GM11168 (cell line): ENCODE data around the gene HDAC7.

ENCODE experiments used
- in situ Hi-C: fragments of 300-500 bp; cut with MboI; formaldehyde crosslinking; loops from one replicate; pipeline ENCODE4 v1.12.0; 2022; ENCODE audit warnings: low sequenced_read_pairs; ENCODE audit not compliant: unreplicated experiment

Gene HDAC7

DNA sequence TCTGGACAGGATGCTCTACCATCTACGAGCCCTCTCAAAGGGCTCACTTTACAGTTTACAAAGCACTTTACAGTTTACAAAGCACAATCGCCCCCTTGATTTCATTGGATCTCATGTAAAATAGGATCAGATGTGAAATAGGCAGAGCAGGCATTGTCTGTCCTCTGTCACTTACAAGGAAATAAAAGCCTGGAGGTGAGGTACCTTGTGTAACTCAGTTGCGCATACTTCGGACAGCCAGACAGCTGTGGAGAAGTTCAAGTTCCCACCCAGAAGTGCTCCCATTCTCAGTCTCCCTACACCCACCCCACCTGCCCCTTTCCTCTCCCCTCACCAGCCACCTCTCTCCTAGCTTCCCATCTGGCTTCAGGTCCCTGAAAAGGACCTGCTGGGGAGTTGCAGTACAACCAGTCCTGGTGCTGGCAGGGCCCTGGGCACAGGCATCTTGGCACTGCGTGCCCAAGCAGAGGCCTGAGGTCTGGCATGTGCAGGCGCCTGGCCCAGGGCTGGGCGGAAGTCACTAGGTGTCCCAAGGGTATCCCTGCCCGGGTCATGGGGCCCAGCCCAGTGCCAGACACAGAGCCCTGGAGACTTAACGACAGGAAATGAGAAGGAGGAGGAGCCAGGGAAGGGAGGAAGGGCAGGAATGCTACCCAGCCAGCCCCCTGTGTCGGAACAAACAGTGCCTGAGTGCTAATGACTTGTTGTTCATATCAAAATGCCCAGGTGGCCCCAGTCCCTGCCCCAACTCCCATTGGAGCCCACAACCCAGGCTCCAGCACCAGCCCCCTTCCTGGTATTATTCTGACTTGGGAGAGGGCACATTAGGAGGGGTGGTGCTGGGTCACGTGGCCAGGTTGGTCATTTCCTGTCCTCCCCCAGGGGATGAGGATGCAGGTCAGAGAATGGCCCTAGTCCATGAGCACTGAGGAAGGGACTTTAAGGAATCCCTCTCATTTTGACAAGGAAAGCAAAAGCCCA, 66.4 kb downstream of the HDAC7 start:
- in situ Hi-C loops: no loop called here

GRCh38 chr12:47752552-47752951, 67.2 kb downstream of the HDAC7 start:
- in situ Hi-C loops: no loop called here

GRCh38 chr12:47752121-47752520, 67.6 kb downstream of the HDAC7 start:
- in situ Hi-C loops: no loop called here

DNA sequence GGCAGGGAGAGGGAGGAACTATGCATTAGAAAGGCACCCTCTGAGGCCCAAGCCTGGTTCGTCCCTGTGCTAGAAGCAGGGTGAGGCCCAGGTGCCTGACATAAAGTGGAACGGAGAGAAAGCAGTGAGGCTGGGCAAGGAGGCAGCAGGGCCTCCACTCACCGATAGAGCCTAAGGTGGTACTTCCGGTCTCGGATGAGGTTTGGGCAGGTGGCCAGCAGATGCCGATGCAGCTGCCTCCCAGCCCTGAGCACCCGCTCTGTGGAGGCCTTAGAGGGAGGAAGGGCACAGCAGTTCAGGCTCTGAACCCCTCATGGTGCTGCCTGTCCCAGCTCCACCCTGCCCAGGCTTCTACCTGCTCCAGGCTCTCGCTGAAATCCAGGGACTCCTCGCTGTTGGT, 68.1 kb downstream of the HDAC7 start:
- in situ Hi-C loops: no loop called here

GRCh38 chr12:47750916-47751470, 68.7 kb downstream of the HDAC7 start:
- in situ Hi-C loops: no loop called here

- in situ Hi-C loops: no loop called here
Measured at GRCh38 chr12:47750229-47750798, 69.4 kb downstream of the HDAC7 start.

GRCh38 chr12:47748899-47749298, 70.8 kb downstream of the HDAC7 start:
- in situ Hi-C loops: no loop called here

DNA sequence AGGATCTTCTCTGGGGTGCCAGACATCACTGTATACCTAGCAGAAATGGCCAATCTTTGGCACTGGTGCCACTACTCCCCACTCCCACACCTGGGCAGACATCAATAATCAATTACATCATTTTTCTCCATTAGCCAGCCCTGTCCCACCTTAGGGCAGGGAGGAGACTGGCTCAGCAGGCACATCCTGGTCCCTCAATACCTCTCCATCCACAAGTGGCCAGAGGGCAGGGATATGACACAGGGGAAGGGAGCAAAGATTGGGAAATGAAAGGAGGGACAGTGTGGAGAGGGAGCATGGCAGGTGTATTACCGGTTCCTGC, 71.2 kb downstream of the HDAC7 start:
- in situ Hi-C loops: no loop called here

GRCh38 chr12:47747596-47748506, 71.9 kb downstream of the HDAC7 start:
- in situ Hi-C loops: no loop called here

GRCh38 chr12:47747126-47747525, 72.6 kb downstream of the HDAC7 start:
- in situ Hi-C loops: no loop called here

- in situ Hi-C loops: no loop called here
Measured at GRCh38 chr12:47746523-47746922, 73.2 kb downstream of the HDAC7 start.

DNA sequence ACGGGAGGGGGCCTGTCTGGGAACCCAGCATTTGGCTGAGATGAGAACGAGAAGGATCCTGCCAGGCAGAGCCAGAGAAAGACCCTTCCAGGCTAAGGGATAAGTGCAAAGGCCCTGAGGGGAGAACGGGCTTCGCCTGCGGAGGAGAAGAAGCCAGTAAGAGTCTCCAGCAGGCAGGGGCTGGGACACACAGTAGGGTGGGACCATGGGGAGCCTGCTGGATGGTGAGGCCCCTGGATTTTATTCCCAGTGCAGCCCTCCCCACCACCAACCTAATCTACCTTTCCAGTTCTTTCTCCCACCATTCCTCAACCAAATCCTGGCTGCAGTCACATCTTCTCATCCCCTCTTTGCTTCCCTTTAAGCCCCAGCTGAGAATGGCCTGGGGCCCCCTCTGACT, 73.6 kb downstream of the HDAC7 start:
- in situ Hi-C loops: no loop called here

DNA sequence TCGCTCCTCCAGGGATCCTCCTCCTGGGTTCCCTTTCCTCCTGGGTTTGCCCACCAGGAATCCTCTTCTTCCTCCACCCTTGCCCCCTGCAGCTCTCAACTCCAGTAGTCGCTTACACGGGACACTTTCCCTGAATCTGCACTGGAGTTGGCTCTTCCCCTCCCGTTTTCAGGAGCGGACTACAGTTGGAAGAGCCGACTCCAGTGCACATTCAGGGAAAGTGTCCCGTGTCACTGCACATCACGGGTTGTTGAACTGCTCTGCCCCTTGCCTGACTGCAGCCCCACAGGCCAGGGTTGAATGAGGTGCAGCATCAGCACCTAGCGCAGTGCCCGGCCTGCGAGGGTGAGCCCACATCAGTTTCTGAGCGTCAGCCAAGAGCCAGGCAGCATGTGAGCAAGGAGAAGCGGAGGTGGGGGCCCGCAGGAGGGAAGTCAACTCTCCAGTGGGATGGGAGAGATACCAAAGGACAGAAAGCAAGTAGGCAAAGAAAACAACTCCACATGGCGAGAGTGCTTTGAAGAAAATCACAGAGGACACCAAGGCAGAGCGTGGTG, 74.1 kb downstream of the HDAC7 start:
- in situ Hi-C loops: no loop called here

- in situ Hi-C loops: no loop called here
Measured at GRCh38 chr12:47744778-47745436, 74.8 kb downstream of the HDAC7 start.

DNA sequence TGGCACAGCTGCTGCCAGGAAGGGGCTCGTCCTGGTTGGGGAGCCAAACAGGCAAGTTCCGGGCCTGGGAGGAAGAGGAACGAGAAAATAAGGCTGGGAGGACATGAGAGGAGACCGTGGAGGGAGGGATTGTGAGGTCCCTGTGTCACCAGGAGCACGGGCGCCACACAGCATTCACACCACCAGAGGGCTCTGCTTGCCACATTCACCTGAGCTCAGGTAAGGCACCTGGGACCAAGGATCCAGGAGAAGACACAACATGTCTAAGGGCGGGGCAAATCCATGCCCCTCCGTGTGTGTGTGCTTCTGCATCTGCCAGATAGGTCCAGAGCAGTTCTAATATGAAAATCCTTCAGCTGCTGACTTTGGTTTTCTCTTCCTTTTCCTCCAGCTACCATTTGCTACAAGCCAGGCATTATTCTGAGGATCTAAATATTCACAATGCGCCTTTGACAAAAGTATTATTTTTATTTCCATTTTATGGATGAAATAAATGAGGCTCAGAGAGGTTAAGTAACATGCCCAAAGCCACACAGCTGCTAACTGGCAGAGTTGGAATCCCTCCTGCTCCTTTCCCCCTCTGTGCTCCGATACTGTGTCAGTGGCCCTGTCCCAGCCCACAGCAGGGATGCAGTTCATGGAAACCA, 75.6 kb downstream of the HDAC7 start:
- in situ Hi-C loops: no loop called here

- in situ Hi-C loops: no loop called here
Measured at GRCh38 chr12:47743311-47743860, 76.3 kb downstream of the HDAC7 start.

DNA sequence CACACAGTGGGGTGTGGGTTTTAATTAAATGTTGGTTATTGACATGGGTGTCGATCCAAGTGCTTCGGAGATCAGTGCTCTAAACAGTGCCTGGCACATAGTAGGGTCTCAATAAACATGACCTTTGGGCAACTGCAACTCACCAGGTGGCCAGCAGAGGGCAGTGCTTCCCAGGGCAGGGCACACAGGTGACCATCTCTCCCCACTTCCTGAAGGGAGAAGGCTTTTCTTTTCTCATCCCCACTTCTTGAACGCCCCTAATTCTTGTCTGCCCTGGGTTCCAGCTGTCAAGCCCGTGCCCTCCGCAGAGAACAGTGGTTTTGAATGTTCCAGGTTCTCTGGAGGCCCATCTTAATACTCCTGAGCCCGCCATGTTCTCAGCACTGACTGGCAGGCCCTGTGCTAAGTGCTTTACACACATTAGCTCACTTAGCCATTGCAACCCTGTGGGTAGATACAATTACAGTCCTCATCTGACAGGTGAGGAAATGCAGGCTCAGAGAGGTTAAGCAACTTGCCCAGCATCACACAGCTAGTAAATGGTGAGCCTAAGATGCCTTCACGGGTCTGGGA, 77.4 kb downstream of the HDAC7 start:
- in situ Hi-C loops: no loop called here

- in situ Hi-C loops: no loop called here
Measured at GRCh38 chr12:47741340-47741703, 78.4 kb downstream of the HDAC7 start.
